Activated T-cell treated with anti-CD3 and anti-CD28 coated beads, Interleukin-2, amount 50 U/mL, for 1 hour (primary cell): Measurements from ENCODE around the gene MXRA8.
"Not testable (repeated sequence)": the region's sequence is repeated elsewhere in the genome, so short reads cannot be mapped to it uniquely, and the experiment has no call there.

Source experiments
- DNase-seq: peaks from one replicate; pipeline ENCODE4 v3.0.0-alpha.2; 2020

MXRA8 gene

DNA sequence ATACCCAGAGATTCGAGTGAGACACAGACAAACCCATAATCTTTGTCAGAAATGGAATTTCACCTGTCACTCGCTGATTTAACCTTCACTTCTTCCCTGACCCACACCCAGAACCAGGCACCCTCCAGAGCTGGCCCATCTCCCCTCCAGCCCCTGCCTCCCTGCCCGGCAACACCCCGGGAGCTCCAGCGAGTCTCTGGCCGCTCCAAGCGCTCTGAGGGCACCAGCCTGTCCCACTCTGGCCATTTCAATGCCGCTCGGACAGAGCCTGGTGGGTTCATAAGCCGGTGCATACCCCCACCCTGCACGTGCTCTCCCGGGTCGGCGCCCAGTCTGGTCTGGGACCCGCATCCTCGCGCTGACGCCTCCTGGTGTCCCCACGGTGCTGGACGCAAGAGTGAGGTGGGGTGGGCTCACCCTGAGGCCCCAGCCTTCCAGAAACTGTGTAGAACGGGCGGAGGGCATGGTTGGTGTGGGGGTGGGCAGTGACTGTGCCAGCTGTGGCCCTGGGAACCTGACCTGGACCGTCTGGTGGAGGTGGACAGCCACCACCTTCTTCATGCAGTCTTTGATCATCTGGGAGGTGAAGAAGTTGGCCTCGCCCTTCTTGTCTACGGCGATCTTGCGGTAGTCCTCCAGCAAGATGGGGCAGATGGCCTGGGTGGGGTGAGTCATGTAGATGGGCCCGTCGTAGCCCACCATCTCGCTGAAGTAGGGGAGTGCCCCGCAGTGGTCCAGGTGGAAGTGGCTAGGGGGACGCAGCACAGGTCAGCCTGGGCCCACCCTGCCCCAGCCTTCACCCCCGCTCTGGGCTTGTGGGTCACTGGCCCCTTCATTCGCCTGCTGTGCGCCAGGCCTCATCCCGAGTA, 39.3 kb downstream of the MXRA8 start:
- no peak for DNase-seq

GRCh38 chr1:1318131-1318652, 40.2 kb downstream of the MXRA8 start:
- DNase-seq: no peak

GRCh38 chr1:1317420-1317819, 40.9 kb downstream of the MXRA8 start:
- no peak for DNase-seq

DNA sequence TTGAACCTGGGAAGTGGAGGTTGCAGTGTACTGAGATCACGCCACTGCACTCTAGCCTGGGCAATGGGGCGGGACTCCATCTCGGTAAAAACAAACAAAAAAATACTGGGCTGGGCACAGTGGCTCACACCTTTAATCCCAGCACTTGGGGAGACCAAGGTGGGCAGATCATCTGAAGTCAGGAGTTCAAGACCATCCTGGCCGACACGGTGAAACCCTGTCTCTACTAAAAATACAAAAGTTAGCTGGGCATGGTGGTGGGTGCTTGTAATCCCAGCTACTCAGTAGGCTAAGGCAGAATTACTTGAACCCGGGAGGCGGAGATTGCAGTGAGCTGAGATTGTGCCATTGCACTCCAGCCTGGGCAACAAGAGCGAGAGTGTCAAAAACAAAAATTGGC, 42.2 kb downstream of the MXRA8 start:
- not testable (repeated sequence) for DNase-seq

GRCh38 chr1:1315435-1315954, 42.9 kb downstream of the MXRA8 start:
- no peak for DNase-seq

DNA sequence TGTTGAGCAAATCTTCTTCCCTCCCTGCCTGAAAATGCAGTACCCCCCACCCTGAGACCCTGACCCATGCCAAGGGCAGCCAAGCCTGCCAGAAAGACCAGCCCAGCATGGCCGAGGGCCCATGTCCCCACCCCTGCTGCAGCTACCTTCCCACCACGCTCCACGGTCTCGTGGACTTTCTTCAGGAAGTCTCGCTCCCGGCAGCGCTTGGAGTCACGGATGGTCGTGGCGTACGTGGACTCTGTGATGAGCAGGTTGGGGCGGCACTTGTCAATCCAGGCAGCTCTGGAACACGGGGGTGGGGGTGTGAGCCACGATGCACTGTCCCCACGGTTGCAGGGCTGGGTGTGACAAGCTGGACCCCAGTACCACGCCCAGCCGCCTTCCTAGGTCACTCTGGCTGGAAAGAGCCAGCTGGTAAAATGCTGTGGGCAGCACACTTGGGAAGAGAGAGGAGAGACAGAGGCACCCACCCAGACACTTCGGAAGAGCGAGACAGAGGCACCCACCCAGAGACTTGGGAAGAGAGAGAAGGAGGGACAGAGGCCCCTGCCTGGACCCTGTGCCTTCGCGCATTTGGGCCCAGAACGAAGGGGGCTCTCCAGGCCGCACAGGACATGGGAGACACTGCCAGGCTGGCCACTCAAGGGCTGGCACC, 43.5 kb downstream of the MXRA8 start:
- no peak for DNase-seq

GRCh38 chr1:1314237-1314586, 44.1 kb downstream of the MXRA8 start:
- no peak for DNase-seq

GRCh38 chr1:1313500-1314236, 44.7 kb downstream of the MXRA8 start:
- DNase-seq: no peak

- no peak for DNase-seq
Measured at GRCh38 chr1:1312450-1313314, 45.7 kb downstream of the MXRA8 start.

DNA sequence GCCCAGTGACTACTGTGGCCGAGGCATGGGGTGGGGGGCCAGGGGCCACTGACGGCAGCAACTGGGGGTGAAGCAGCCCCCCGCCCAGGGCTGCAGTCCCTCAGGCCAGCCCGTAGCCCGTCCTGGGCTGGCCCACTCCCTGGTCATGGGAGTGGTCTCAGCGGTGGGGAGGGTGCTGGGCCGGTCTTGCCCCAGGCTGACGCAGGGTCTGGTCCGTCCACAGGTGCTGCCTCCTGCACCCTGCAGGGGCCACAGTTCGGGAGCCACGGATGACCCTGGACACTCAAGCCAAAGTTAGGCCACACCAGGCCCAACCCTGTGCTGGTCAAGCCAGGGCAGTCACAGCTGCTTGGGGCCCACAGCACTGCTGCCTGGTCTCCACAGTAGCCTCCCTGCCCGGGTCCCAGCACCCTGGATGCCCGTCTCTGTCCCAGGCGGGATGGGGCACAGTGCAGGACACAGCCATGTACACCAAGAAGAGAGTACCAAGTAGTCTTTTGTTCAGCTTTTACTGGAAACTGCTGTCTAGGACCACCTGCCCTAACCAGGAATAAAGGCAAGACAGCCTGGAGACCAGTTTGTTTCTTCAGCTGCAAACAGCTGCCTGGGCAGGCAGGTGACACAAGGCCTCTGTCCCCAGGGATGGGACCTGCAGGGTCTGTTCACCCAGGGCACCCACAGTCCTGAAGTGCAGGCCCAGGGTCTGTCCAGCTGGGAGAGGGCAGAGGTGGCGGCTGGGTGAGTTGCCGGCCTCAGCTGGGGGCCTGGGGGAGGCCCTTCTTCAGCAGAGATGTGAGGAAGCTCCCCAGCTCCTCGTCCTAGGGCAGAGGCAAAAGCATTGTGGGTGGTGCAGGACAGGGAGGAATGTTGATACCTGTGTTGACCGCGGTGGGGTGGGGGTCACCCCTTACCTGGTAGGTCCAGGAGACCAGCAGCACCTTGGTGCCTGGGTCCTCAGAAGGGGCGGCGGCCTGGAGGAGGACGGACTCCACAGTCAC, 46.9 kb downstream of the MXRA8 start:
- no peak for DNase-seq

- no peak for DNase-seq
Measured at GRCh38 chr1:1310476-1311053, 47.8 kb downstream of the MXRA8 start.

DNA sequence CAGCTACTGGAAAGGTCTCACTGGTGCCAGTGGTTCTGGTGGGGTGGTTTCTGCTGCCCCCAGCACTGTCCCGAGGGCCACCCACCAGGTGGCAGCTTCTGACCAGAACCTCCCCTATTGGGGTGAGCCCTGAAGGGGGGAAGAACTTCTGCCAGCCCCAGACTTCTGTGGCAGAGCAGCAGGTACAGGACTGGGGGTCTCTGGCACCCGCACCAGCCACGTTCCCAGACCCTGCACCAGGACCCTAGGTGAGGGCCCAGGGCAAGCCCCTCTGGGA, 48.3 kb downstream of the MXRA8 start:
- DNase-seq: no peak

GRCh38 chr1:1309251-1310108, 48.9 kb downstream of the MXRA8 start:
- DNase-seq: peak; percentile 43

GRCh38 chr1:1308756-1309250, 49.6 kb downstream of the MXRA8 start:
- no peak for DNase-seq

- DNase-seq: peak; percentile 92
Measured at GRCh38 chr1:1307923-1308755, 50.2 kb downstream of the MXRA8 start, which contains the start of the genes ACAP3 and PUSL1. TSS of gene ACAP3 (minus strand) at chr1:1307930. CDS start at chr1:1307815, 115 bp downstream. TSS of gene PUSL1 (plus strand) at chr1:1308597. CDS start at chr1:1308644, 47 bp downstream.

DNA sequence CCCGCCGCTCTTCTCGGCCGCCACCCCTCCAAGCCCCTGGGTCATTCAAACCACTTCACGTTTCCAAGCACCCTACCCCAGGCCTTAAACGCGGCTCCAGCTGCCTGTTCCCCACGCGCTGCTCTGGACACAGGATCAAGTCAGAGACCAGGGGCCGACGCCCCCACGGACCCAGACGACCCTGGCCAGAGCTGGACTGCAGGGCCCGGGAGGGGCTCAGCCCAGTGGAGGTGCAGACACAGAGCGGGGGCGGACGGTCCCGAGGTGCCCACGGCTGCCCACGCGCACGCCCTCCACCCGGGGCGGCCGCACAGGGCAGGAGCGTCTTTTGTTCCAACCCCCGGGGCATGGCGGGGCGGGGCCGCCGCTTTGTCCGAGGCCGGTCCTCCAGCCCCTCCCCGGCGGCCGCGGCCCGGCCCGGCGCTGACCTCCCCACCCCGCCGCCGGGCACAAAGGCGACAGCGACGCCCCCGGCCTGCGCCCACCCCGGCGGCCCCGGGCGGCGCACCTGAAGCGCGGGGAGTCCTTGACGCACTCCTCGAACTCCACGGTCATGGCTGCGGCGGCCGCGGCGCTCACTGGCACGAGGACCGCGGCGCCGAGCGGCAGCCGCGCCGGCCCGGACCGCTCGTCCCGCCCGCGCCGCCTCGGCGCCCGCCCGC, 51.0 kb downstream of the MXRA8 start:
- DNase-seq: peak; percentile 41

GRCh38 chr1:1306661-1307260, 51.6 kb downstream of the MXRA8 start:
- DNase-seq: no peak
